K562 (cell line): ENCODE data around the gene CHRNB1. TPM values are rescaled to one million over a fixed set of nuclear protein-coding genes. Genes with fewer than 3 reads are reported as not detected.

Experiments used
- KAT7 ChIP-seq: sonication (generic); formaldehyde crosslinking; IDR thresholded peaks from 2 replicates; pipeline ENCODE4 v1.8.0; 2022; ENCODE audit warnings: missing genetic modification reagents, mild to moderate bottlenecking, borderline replicate concordance
- NCOA4 ChIP-seq: fragments of 450-650 bp; IDR thresholded peaks from 2 replicates; pipeline ENCODE4 v1.6.1; 2018; ENCODE audit warnings: mild to moderate bottlenecking; ENCODE audit not compliant: partially characterized antibody
- TFE3 ChIP-seq: fragments of 450-650 bp; formaldehyde crosslinking; IDR thresholded peaks from 2 replicates; pipeline ENCODE4 v1.4.0; 2020; ENCODE audit warnings: mild to moderate bottlenecking, mixed read lengths
- ZBTB8A ChIP-seq: fragments of 450-650 bp; IDR thresholded peaks from 2 replicates; pipeline ENCODE4 v1.6.1; 2018; ENCODE audit warnings: mild to moderate bottlenecking, moderate library complexity; ENCODE audit not compliant: partially characterized antibody
- ZNF695 ChIP-seq: fragments of 450-650 bp; formaldehyde crosslinking; IDR thresholded peaks from 2 replicates; pipeline ENCODE4 v1.4.0; 2020; ENCODE audit warnings: mild to moderate bottlenecking, moderate library complexity
- polyA plus RNA-seq, 8 experiments: library from polyadenylated mRNA; depleted of rRNA in 4 of 8; stranded (reverse) in 5 of 8; unstranded in 3 of 8; fragments of >200 nt; fragmentation: Nextera tagmentation in 2 of 8; fragmentation: Illumina TruSeq in 1 of 8; extraction: Ambion mirVana in 2 of 8; extraction: Trizol in 1 of 8; gene quantifications; 2 replicates each; pipeline versions ENCODE4 v1.2.1 to v1.2.3, GENCODE V29; 2011 to 2014; ENCODE audit warnings: inconsistent platforms in 1 of 8, missing spikeins in 1 of 8
- total RNA-seq, 7 experiments: library from RNA; depleted of rRNA in 6 of 7; stranded (reverse); fragments of >200 nt in 6 of 7; fragmentation: Illumina TruSeq in 2 of 7; extraction: Trizol in 2 of 7; gene quantifications; 2 replicates each; pipeline versions ENCODE4 v1.2.1 to v1.2.3, GENCODE V29; 2011 to 2021; ENCODE audit warnings: low replicate concordance in 1 of 7
- TF ChIP-seq, protein P1 (sequence below): IDR thresholded peaks from 2 replicates; pipeline ENCODE4 v1.6.1; 2016; ENCODE audit warnings: missing genetic modification characterization, missing compliant biosample characterization
- TF ChIP-seq, protein P2 (sequence below), 2 experiments: fragments of 450-650 bp in 1 of 2; sonication (generic) in 1 of 2; formaldehyde crosslinking in 1 of 2; IDR thresholded peaks in 1 of 2; conservative IDR thresholded peaks in 1 of 2; 2 replicates each; pipeline versions ENCODE4 v1.6.1 to v1.8.1; 2016 to 2023; ENCODE audit warnings: mild to moderate bottlenecking in 2 of 2, moderate library complexity in 2 of 2, inconsistent platforms in 1 of 2, missing genetic modification reagents in 1 of 2
- TF ChIP-seq, protein P3 (sequence below): sonication (generic); formaldehyde crosslinking; IDR thresholded peaks from 2 replicates; pipeline ENCODE4 v1.8.1; 2023; ENCODE audit warnings: mild to moderate bottlenecking, missing genetic modification reagents

The CHRNB1 gene
- total and polyA plus RNA-seq, 9 of the 15 experiments (the other 6 are each of a cell fraction or from before 2014, with no cell fraction given): 4.7 to 12.3 (median 6.8) TPM

GRCh38 chr17:7410634-7411426, 34.0 kb upstream of the CHRNB1 start (continued):
- no peak for TF ChIP-seq TFE3 (CRISPR knock-in tag)
- TF ChIP-seq KAT7 (CRISPR knock-in tag): no peak
- no peak for TF ChIP-seq ZNF695
- TF ChIP-seq, protein P1, sequence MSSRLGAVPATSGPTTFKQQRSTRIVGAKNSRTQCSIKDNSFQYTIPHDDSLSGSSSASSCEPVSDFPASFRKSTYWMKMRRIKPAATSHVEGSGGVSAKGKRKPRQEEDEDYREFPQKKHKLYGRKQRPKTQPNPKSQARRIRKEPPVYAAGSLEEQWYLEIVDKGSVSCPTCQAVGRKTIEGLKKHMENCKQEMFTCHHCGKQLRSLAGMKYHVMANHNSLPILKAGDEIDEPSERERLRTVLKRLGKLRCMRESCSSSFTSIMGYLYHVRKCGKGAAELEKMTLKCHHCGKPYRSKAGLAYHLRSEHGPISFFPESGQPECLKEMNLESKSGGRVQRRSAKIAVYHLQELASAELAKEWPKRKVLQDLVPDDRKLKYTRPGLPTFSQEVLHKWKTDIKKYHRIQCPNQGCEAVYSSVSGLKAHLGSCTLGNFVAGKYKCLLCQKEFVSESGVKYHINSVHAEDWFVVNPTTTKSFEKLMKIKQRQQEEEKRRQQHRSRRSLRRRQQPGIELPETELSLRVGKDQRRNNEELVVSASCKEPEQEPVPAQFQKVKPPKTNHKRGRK: no peak
- TF ChIP-seq ZBTB8A: no peak
- no peak for TF ChIP-seq NCOA4
- TF ChIP-seq, protein P2, sequence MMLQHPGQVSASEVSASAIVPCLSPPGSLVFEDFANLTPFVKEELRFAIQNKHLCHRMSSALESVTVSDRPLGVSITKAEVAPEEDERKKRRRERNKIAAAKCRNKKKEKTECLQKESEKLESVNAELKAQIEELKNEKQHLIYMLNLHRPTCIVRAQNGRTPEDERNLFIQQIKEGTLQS (IDR thresholded peaks at IDR 0.05): no peak
- TF ChIP-seq, protein P2 (CRISPR knock-in tag; conservative IDR thresholded peaks at IDR 0.05): no peak
- TF ChIP-seq, protein P3, sequence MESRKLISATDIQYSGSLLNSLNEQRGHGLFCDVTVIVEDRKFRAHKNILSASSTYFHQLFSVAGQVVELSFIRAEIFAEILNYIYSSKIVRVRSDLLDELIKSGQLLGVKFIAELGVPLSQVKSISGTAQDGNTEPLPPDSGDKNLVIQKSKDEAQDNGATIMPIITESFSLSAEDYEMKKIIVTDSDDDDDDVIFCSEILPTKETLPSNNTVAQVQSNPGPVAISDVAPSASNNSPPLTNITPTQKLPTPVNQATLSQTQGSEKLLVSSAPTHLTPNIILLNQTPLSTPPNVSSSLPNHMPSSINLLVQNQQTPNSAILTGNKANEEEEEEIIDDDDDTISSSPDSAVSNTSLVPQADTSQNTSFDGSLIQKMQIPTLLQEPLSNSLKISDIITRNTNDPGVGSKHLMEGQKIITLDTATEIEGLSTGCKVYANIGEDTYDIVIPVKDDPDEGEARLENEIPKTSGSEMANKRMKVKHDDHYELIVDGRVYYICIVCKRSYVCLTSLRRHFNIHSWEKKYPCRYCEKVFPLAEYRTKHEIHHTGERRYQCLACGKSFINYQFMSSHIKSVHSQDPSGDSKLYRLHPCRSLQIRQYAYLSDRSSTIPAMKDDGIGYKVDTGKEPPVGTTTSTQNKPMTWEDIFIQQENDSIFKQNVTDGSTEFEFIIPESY (CRISPR knock-in tag): 0 out of 2 replicates have a peak, but pooled peaks have one; percentile 32
